ENCODE results near the gene RCL1. TPM values are rescaled to one million over a fixed set of nuclear protein-coding genes. Genes with fewer than 3 reads are reported as not detected.

Gene RCL1
- polyA plus RNA-seq, 1 experiment = 5.1 TPM

- ChIA-PET CTCF (no interaction called here), POLR2A (no interaction called here)
- Histone ChIP-seq H3K4me3 (ENCODE audit: low read depth, low read length) (no peak overlapping the region), H3K27me3 (ENCODE audit: control insufficient read depth, insufficient read depth, low read length) (no peaks in the 10 kb centered on the region), H3K36me3 (ENCODE audit: control insufficient read depth, insufficient read depth, low read length) (no peaks in the 10 kb centered on the region; the same call in 1 of the 2 replicates)
- TF ChIP-seq CTCF (IDR thresholded peaks at IDR 0.05; ENCODE audit: insufficient read depth, low read depth, low read length) = no peak
- no peak for DNase-seq (ENCODE audit: low read depth)
Measured at GRCh38 chr9:4801156-4801555, 8.4 kb downstream of the RCL1 start.

GRCh38 chr9:4803670-4804530, 11.2 kb downstream of the RCL1 start:
- TF ChIP-seq CTCF (IDR thresholded peaks at IDR 0.05; ENCODE audit: insufficient read depth, low read depth, low read length) = no peak
- ChIA-PET POLR2A (no interaction called here), CTCF (interaction anchor here (1.2 kb wide), 1 partner anchor 85 kb away, joined by 3 read pairs; no protein-coding TSS in a partner anchor)
- no peak for DNase-seq (ENCODE audit: low read depth)
- Histone ChIP-seq H3K36me3 (ENCODE audit: control insufficient read depth, insufficient read depth, low read length) (no peaks in the 10 kb centered on the region; the same call in 1 of the 2 replicates), H3K27me3 (ENCODE audit: control insufficient read depth, insufficient read depth, low read length) (no peaks in the 10 kb centered on the region), H3K4me3 (ENCODE audit: low read depth, low read length) (no peak overlapping the region)

GRCh38 chr9:4804531-4805016, 11.8 kb downstream of the RCL1 start:
- H3K27me3 ChIP-seq (ENCODE audit: control insufficient read depth, insufficient read depth, low read length) = no peaks in the 10 kb centered on the region
- ChIA-PET POLR2A (no interaction called here), CTCF (interaction anchor here (1.2 to 1.4 kb wide), 3 partner anchors 18 to 85 kb away, joined by 3 to 5 read pairs (median 3); no protein-coding TSS in a partner anchor)
- DNase-seq (ENCODE audit: low read depth) = no peak
- TF ChIP-seq CTCF (IDR thresholded peaks at IDR 0.05; ENCODE audit: insufficient read depth, low read depth, low read length) = no peak
- no peak overlapping the region for H3K4me3 ChIP-seq (ENCODE audit: low read depth, low read length)
- no peaks in the 10 kb centered on the region; the same call in 1 of the 2 replicates for H3K36me3 ChIP-seq (ENCODE audit: control insufficient read depth, insufficient read depth, low read length)

- Histone ChIP-seq H3K4me3 (ENCODE audit: low read depth, low read length) (no peak overlapping the region), H3K36me3 (ENCODE audit: control insufficient read depth, insufficient read depth, low read length) (no peaks in the 10 kb centered on the region; the same call in 1 of the 2 replicates), H3K27me3 (ENCODE audit: control insufficient read depth, insufficient read depth, low read length) (no peaks in the 10 kb centered on the region)
- no peak for DNase-seq (ENCODE audit: low read depth)
- POLR2A ChIA-PET = no interaction called here
- TF ChIP-seq CTCF (IDR thresholded peaks at IDR 0.05; ENCODE audit: insufficient read depth, low read depth, low read length) = no peak
- CTCF ChIA-PET = interaction anchor here (1.0 to 1.4 kb wide), 3 partner anchors 8 to 44 kb away, joined by 3 to 5 read pairs (median 3); no protein-coding TSS in a partner anchor
Measured at GRCh38 chr9:4805191-4805918, 12.6 kb downstream of the RCL1 start.

GRCh38 chr9:4810565-4810964, 17.8 kb downstream of the RCL1 start:
- H3K36me3 ChIP-seq (ENCODE audit: control insufficient read depth, insufficient read depth, low read length) = no peaks in the 10 kb centered on the region
- no peak overlapping the region for H3K4me3 ChIP-seq (ENCODE audit: low read depth, low read length)
- ChIA-PET POLR2A (no interaction called here), CTCF (interaction anchor here (0.6 to 1.3 kb wide), 3 partner anchors 12 to 219 kb away, joined by 3 read pairs; no protein-coding TSS in a partner anchor)
- TF ChIP-seq CTCF (IDR thresholded peaks at IDR 0.05; ENCODE audit: insufficient read depth, low read depth, low read length) = no peak
- no peak for DNase-seq (ENCODE audit: low read depth)
- H3K27me3 ChIP-seq (ENCODE audit: control insufficient read depth, insufficient read depth, low read length) = no peaks in the 10 kb centered on the region
